B cell (primary cell): ENCODE data around the gene WARS2.

Source experiments
- EZH2 ChIP-seq: IDR thresholded peaks from 2 replicates; pipeline ENCODE4 v1.6.1; 2012; ENCODE audit warnings: borderline replicate concordance, low read depth, mild to moderate bottlenecking, moderate library complexity, low read length; ENCODE audit not compliant: insufficient read depth, poor library complexity, severe bottlenecking
- TF ChIP-seq, protein P1 (sequence below): fragments of 200-600 bp; IDR thresholded peaks from one replicate; pipeline ENCODE4 v1.8.0; 2022; ENCODE audit warnings: antibody characterized with exemption, mild to moderate bottlenecking

DNA sequence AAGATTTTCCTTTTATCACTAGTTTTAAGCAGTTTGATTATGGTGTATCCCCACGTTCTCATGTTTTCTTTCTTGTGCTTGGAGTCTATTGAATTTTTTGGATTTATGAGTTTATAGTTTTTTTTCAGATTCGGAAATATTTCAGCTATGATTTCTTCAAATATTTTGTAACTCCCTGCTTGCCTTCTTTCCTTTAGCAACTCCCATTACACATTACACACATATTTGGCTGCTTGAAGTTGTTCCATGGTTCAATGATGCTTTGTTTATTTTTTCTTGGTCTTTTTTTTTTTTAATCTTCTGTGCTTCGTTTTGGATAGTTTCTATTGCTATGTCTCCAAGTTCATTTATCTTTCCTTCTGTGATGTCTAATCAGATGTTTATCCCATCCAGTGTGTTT lies 48.5 kb upstream of the WARS2 start:
- TF ChIP-seq, protein P1, sequence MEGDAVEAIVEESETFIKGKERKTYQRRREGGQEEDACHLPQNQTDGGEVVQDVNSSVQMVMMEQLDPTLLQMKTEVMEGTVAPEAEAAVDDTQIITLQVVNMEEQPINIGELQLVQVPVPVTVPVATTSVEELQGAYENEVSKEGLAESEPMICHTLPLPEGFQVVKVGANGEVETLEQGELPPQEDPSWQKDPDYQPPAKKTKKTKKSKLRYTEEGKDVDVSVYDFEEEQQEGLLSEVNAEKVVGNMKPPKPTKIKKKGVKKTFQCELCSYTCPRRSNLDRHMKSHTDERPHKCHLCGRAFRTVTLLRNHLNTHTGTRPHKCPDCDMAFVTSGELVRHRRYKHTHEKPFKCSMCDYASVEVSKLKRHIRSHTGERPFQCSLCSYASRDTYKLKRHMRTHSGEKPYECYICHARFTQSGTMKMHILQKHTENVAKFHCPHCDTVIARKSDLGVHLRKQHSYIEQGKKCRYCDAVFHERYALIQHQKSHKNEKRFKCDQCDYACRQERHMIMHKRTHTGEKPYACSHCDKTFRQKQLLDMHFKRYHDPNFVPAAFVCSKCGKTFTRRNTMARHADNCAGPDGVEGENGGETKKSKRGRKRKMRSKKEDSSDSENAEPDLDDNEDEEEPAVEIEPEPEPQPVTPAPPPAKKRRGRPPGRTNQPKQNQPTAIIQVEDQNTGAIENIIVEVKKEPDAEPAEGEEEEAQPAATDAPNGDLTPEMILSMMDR = no peak
- TF ChIP-seq EZH2 = no peak
